ENCODE measurements around the gene ZMYND11.

The ZMYND11 gene

GRCh38 chr10:129810-130209 is 5.4 kb upstream of the ZMYND11 start:
- no peak for DNase-seq (ENCODE audit: extremely low read depth, low read depth)

GRCh38 chr10:132946-133898 is 2.0 kb upstream of the ZMYND11 start:
- H3K4me3 ChIP-seq (replicated peaks; ENCODE audit: low read depth, low read length), result peak overlapping the region; percentile 76
- TF ChIP-seq CTCF (IDR thresholded peaks at IDR 0.05; ENCODE audit: low read depth, low read length, missing control alignments), result no peak
- no peak for DNase-seq (ENCODE audit: extremely low read depth, low read depth)

More at GRCh38 chr10:129810-130209, 5.4 kb upstream of the ZMYND11 start:
- H3K4me3 ChIP-seq (replicated peaks; ENCODE audit: low read depth, low read length), result no peak overlapping the region
- TF ChIP-seq CTCF (IDR thresholded peaks at IDR 0.05; ENCODE audit: low read depth, low read length, missing control alignments), result no peak

GRCh38 chr10:134247-135131 is 766 bp upstream of the ZMYND11 start:
- peak overlapping the region; percentile 76 for H3K4me3 ChIP-seq (replicated peaks; ENCODE audit: low read depth, low read length)
- TF ChIP-seq CTCF (IDR thresholded peaks at IDR 0.05; ENCODE audit: low read depth, low read length, missing control alignments), result no peak
- DNase-seq (ENCODE audit: extremely low read depth, low read depth), result no peak

GRCh38 chr10:135601-136464 is 578 bp downstream of the ZMYND11 start:
- peak overlapping the region; percentile 76 for H3K4me3 ChIP-seq (replicated peaks; ENCODE audit: low read depth, low read length)
- no peak for DNase-seq (ENCODE audit: extremely low read depth, low read depth)
- no peak for TF ChIP-seq CTCF (IDR thresholded peaks at IDR 0.05; ENCODE audit: low read depth, low read length, missing control alignments)

GRCh38 chr10:136465-136762 is 1.2 kb downstream of the ZMYND11 start:
- TF ChIP-seq CTCF (IDR thresholded peaks at IDR 0.05; ENCODE audit: low read depth, low read length, missing control alignments), result no peak
- peak overlapping the region; percentile 76 for H3K4me3 ChIP-seq (replicated peaks; ENCODE audit: low read depth, low read length)
- DNase-seq (ENCODE audit: extremely low read depth, low read depth), result no peak

- TF ChIP-seq CTCF (IDR thresholded peaks at IDR 0.05; ENCODE audit: low read depth, low read length, missing control alignments), result peak; percentile 52
- DNase-seq (ENCODE audit: extremely low read depth, low read depth), result no peak
- H3K4me3 ChIP-seq (replicated peaks; ENCODE audit: low read depth, low read length), result peak overlapping the region; percentile 76
Observed at GRCh38 chr10:137031-137430, 1.8 kb downstream of the ZMYND11 start.
